RCC 7860 (cell line): ENCODE measurements around the gene VPREB3.

Source experiments
- DNase-seq: peaks from one replicate; pipeline ENCODE4 v3.0.0-alpha.2; 2015; ENCODE audit warnings: low spot score
- FAIRE-seq: peaks from 2 replicates; lab custom pipeline; 2012; peaks lifted over from hg19 to GRCh38; lab: Jason Lieb, UNC

The VPREB3 gene

GRCh38 chr22:23783265-23784150 is 29.3 kb upstream of the VPREB3 start:
- DNase-seq (no peak), FAIRE-seq (no peak)

- DNase-seq (no peak), FAIRE-seq (no peak)
Measured at GRCh38 chr22:23782703-23783102, 28.5 kb upstream of the VPREB3 start.

DNA sequence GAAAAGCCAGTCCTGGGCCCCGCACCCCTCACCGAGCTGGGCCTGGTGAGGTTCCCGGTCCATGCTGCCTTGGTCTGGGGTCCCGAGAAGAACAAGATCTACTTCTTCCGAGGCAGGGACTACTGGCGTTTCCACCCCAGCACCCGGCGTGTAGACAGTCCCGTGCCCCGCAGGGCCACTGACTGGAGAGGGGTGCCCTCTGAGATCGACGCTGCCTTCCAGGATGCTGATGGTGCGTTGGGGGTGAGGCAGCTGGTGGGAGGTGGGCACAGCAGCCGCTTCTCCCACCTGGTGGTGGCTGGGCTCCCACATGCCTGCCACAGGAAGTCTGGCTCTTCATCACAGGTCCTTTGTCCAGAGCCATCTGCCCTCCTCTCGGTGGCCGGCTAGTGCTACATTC is 28.0 kb upstream of the VPREB3 start:
- FAIRE-seq, result no peak
- DNase-seq, result no peak

DNA sequence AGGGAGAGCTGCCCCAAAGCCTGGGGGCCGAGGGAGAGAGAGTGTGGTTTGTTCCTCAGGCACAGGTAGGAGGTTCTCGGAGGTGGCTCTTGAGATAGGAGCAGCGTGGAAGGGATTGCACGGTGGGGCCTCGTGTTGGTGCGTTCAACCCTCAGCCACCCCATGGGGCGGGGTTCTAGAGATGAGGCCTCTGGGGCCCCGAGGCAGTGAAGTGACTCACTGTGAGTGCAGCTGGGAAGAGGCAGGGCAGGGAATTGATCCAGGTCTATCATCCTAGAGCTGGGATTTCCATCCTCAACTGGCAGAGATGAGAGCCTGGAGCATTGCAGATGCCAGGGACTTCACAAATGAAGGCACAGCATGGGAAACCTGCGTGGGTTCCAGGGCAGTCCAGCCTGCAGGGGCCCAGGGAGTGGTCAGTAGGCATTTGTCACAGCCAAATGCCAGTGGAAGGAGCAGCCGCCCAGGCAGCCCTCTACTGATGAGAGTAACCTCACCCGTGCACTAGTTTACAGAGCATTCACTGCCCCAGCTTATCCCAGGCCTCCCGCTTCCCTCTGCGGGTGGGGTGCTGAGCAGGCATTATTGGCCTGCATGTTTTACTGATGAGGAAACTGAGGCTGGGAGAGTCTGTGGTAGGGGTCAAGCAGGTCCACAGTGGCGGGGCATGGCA is 27.4 kb upstream of the VPREB3 start:
- DNase-seq (no peak), FAIRE-seq (no peak)

DNA sequence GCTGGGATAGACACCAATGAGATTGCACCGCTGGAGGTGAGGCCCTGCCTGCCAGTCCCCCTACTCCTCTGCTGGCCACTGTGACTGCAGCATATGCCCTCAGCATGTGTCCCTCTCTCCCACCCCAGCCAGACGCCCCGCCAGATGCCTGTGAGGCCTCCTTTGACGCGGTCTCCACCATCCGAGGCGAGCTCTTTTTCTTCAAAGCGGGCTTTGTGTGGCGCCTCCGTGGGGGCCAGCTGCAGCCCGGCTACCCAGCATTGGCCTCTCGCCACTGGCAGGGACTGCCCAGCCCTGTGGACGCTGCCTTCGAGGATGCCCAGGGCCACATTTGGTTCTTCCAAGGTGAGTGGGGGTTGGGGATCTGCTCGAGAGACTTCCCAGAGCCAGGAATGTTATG is 26.8 kb upstream of the VPREB3 start:
- DNase-seq (no peak), FAIRE-seq (no peak)

DNA sequence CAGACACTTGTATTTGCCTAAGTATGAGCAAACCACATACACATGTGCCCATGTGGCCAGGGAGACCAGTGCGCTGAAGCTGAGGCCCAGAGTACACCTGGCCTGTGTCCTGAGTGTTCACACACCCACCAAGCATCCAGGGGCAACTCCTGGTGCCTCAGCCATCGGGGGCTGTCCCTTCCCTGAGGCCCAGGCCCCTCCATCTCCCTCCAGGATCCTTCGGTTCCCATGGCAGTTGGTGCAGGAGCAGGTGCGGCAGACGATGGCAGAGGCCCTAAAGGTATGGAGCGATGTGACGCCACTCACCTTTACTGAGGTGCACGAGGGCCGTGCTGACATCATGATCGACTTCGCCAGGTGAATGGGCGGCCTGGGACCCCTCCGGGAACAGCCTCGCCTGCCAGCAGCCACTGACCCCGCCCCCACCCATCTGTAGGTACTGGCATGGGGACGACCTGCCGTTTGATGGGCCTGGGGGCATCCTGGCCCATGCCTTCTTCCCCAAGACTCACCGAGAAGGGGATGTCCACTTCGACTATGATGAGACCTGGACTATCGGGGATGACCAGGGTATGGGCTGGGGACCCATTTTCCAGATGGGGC is 26.0 kb upstream of the VPREB3 start:
- FAIRE-seq (no peak), DNase-seq (no peak)

GRCh38 chr22:23779731-23780130 is 25.5 kb upstream of the VPREB3 start:
- FAIRE-seq (no peak), DNase-seq (no peak)

GRCh38 chr22:23779083-23779482 is 24.9 kb upstream of the VPREB3 start:
- DNase-seq (no peak), FAIRE-seq (no peak)

DNA sequence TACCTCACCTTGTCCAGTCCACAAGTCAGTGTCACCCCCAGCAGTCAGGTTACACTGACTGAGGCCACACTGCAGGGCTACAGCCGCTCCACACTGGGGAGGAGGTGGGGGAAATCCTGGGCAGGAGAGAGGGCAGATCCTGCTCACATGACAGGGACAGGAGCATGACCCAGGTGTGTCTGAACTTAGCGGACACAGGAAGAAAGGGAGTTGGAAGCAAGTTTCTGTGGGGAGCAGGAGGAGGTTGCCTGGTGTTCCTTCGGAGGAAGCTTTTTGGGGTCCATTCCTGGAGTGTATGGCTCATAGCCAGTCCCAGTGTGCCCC is 24.3 kb upstream of the VPREB3 start:
- no peak for DNase-seq
- no peak for FAIRE-seq

- FAIRE-seq (no peak), DNase-seq (no peak)
Measured at GRCh38 chr22:23777776-23778576, 23.8 kb upstream of the VPREB3 start.

DNA sequence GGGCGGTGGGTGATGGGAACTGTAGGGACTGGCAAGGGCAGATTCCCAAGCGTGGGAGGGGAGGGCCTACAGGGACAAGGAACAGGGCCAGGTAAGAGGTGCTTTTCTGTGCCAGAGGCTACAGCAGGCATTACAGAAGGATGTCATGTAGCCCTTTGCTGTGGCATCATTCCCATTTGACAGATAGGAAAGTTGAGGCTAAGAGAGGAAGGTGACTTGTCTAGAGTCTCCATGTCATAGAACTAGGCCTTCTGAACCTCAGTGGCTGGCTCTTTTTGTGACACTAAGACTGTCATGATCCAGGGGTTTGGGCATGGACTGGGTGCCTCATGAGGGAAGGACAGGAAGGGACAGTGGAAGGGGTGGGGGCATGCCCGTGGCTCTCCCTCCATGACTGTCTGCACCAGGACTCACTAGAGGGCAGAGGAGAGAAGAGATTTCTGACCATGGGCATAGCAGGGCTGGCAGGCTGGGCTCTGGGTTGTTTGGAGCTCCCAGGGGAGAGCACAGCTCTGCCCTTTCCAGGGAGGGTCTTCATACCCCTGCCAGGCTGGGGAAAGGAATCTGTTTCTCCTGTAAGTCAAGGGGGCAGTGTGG is 21.7 kb upstream of the VPREB3 start:
- DNase-seq (no peak), FAIRE-seq (no peak)

- DNase-seq, result no peak
- FAIRE-seq, result no peak
Measured at GRCh38 chr22:23774922-23775436, 20.8 kb upstream of the VPREB3 start.

DNA sequence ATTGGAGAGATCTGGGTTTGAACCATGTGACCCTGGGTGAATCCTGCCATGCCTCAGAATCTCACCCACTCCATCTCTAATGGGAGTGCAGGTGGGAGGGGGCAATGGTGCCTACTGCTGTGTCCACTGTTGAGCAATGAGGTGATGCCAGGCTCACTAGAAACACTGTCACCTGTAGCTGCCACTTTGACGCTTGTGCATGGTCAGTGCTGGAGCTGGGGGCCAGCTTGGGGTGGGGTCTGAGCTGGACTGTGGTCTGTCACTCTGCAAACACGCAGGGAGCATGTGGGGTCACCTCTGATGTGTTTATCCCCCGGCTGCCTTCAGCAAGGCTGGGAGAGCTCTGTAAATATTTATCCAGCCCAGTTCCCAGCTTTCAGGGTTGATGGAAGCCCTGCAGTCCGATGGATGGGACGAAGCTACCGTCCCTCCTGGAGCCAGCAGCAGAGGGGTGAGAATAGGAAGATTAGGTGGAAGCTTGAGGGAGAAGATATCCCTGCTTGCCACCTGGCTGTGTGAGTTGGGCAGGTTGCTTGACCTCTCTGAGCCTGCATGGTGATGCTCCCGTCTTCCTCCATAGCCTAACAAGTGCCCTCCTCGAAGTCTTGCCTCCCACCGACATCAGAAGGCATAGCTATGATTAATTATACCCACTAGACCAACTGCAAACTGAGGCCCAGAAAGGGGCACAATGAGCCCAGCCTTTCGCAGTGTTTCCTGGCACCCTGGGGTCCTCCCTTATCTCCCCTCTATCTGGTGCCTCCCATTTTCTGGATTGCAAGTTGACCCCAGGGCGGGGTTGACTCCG is 20.1 kb upstream of the VPREB3 start:
- FAIRE-seq, result no peak
- DNase-seq, result no peak

DNA sequence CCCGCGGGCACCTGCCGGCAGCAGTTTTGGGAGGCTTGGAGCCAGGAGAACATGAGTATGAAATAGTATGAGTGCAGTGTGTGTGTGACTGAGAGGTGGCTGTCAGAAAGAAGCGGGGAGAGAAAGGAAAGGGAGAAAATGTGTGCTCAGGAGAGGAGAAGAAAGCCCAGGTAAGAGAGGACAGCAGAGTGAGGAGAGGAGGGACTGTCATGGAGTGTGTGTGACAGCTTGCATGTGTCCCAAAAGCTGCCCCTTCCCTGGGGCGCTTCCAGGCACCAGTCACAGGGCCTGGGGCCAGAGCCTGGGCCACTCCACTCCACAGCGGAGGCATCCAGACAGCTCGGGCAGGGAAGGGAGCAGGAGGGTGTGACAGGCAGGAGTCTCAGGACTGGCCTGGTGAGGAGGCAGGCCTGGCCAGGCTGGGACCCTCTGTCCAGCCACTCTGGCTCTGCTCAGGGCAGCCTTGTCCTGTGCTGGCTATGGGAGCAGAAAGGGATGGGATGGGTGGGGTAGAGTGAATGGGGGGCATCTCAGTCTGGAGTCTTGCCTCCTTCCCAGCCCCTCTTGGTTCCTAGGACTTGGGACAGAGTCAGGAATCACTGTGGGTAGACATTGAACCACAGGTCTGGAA is 19.4 kb upstream of the VPREB3 start:
- no peak for FAIRE-seq
- no peak for DNase-seq

DNA sequence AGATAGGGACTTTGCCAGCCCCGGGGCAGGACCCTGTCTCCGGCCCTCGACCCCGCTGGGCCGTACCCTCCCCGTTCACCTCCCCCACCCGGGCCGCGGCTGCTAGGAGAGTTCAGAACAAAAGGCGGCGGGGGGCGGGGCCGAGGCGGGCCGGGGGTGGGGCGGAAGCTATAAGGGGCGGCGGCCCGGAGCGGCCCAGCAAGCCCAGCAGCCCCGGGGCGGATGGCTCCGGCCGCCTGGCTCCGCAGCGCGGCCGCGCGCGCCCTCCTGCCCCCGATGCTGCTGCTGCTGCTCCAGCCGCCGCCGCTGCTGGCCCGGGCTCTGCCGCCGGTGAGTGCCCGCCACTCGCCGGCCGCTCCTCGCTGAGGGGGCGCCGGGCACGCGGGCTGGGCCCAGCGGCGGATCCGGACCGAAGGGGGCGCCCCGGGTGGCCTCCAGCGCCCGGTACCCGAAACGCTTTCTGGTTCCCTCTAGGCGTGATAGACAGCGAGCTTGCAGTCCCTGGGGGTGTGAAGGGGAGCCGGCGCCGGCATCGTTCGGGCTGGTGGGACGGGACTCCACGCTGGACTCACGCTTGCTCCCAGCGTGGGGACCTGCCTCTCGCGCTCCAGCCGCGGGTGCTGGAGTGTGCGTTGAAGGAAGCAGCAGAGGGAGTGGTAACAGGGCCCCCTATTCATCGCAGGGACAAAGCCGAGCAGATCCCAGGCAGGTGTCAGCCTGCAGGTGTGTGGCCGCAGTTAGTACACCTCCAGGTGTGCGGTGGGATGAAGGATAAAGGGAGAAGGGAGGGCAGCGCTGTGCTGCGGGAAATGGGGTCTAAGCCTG is 18.6 kb upstream of the VPREB3 start, which contains the start of gene MMP11:
Gene MMP11, plus strand, starts transcription at position 201 of the 825 bp plus-strand sequence. Its CDS starts 22 bp downstream, at position 223.
- no peak for DNase-seq

GRCh38 chr22:23772315-23772648 is 18.1 kb upstream of the VPREB3 start:
- FAIRE-seq, result no peak
- DNase-seq, result no peak

More for the DNA sequence above, 18.6 kb upstream of the VPREB3 start, which contains the start of gene MMP11:
- no peak for FAIRE-seq

- FAIRE-seq (no peak), DNase-seq (no peak)
Measured at GRCh38 chr22:23769321-23769965, 15.2 kb upstream of the VPREB3 start.
